ENCODE measurements around the gene CALHM5.
"Not testable (repeated sequence)": the region's sequence is repeated elsewhere in the genome, so short reads cannot be mapped to it uniquely, and the experiment has no call there.

Gene CALHM5

DNA sequence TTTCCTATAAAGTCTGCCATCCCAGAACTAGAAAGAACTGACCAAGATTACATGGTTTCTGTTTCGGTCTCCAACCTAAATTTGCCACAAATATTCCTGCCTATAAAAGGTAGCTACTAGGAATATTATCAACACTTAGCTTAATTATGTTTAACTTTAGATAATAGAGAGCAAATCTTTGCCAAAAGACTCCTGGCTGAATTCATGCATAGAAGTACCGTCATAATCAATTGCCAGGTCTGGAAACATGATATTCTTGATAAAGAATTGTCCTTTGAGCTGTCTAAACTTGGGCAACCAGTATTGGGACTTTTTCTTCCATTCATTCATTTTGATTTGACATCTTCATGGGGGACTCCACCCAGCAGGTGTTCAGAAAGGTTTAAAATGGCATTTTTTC is 27.8 kb upstream of the CALHM5 start:
- DNase-seq (ENCODE audit: low spot score in 2 of 2) (no peak), ATAC-seq (replicated peaks; ENCODE audit: extremely low read depth, poor library complexity, severe bottlenecking) (no peak)
- Mint-ChIP-seq H3K4me3 (no peak overlapping the region), H3K4me1 (no peaks in the 10 kb centered on the region), H3K9me3 (no peaks in the 10 kb centered on the region), H3K27me3 (peaks cover 61% of the 10 kb centered on the region), H3K27ac (ENCODE audit: low read depth) (no peak overlapping the region), H3K36me3 (ENCODE audit: insufficient read depth) (no peaks in the 10 kb centered on the region)

DNA sequence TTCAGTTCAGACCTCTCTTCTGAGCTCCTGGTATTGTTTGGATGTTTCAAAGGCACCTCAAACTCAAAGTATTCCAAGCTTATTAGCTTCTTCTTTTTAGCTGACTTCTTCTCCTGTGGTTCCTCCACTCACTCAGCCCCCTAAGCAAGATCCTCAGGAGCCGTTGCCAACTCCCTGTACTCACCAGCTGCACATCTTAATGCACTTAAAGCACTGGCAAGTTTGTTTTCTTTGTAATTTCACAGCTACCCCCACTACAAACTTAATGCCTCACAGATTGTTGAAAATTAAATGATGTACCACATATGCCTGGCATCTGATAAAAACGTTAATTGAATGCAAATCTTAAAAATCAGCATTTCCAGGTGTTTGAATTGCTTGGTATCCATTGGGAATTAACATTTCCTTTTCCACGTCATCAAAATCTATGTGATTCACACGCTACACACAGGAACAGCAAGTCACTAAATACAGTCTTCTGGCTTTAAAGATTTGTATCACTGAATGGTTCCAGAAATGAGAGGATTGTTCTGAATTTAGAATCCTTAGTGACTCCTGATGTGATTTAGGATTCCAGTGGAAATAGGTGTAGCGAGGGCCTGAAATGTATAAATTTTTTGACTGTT is 25.8 kb upstream of the CALHM5 start:
- DNase-seq (ENCODE audit: low spot score in 2 of 2) (no peak), ATAC-seq (replicated peaks; ENCODE audit: extremely low read depth, poor library complexity, severe bottlenecking) (no peak)
- no peaks in the 10 kb centered on the region for H3K36me3 Mint-ChIP-seq (ENCODE audit: insufficient read depth)
- H3K27ac Mint-ChIP-seq (ENCODE audit: low read depth): no peak overlapping the region
- H3K9me3 Mint-ChIP-seq: no peaks in the 10 kb centered on the region
- H3K4me3 Mint-ChIP-seq: no peak overlapping the region
- peaks cover 82% of the 10 kb centered on the region for H3K27me3 Mint-ChIP-seq
- H3K4me1 Mint-ChIP-seq: no peaks in the 10 kb centered on the region

DNA sequence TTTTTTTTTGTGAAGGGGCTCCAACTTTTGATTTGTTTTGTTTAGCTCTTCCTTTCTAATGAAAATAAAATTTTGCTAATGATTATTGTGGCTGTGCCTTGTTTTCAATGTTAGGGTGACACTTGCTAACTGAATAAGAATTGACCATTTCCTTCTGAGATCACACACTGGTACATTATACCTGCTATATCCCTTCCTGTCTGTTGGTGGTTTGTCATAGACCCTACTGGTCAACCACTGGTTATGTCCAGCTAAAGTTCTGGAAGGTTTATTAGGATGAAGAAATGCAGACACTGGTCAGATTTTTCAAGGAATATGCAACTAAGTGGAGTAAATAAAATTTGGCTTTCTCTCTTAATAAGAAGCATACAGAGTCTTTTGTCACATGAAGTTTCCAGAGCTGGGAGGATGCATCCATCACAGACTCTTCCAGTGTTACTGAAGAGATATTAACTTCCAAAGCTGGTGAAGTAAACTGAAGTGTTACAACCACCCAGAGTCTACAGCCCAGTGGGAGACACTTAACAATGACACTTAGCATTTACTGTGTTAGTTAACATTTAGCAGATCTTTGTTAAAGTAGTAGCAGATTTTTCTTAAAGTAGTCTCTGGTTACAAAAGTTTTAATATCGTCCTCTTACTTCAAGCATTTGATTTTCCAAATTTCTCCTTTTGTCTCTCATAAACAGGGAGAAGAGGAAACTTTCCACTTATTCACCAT is 19.7 kb upstream of the CALHM5 start:
- no peaks in the 10 kb centered on the region for H3K4me1 Mint-ChIP-seq
- H3K27me3 Mint-ChIP-seq: peaks cover 64% of the 10 kb centered on the region
- no peak overlapping the region for H3K27ac Mint-ChIP-seq (ENCODE audit: low read depth)
- DNase-seq (ENCODE audit: low spot score in 2 of 2): no peak
- no peaks in the 10 kb centered on the region for H3K9me3 Mint-ChIP-seq
- no peak for ATAC-seq (replicated peaks; ENCODE audit: extremely low read depth, poor library complexity, severe bottlenecking)
- no peak overlapping the region for H3K4me3 Mint-ChIP-seq
- no peaks in the 10 kb centered on the region for H3K36me3 Mint-ChIP-seq (ENCODE audit: insufficient read depth)

DNA sequence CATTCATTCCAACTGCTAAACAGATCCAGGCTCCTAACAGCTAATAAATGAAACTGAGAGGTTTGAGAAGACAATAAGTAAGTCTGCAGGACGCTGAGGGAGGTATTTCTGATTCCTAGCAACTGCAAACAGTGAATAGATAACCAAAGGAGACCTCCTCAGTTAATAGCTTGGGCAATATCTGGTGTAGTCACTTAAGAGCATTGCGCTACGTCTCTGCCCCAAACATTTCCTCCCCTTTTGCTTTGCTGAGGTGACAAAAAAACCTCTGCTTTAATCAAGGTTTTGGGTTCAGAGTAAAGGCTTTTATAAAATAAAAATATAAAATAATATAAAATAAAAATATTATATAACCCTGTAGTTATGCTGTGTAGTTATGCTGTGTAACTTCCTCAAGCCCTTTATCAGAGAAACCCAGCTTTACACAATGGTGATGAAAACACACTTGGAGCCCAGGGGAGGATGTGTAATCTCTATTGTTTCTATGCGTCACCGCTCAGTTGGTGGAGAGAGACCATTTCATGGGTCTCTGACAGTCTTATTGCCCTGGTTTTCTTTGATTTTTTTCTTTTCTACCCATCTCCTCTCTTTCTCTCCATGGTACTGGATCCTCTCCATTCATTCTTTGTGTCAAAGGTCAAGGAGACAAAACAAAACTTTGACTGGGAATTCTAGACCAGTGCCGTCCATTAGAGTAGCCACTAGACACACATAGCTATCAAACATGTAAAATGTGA is 18.9 kb upstream of the CALHM5 start:
- no peak overlapping the region for H3K27ac Mint-ChIP-seq (ENCODE audit: low read depth)
- ATAC-seq (replicated peaks; ENCODE audit: extremely low read depth, poor library complexity, severe bottlenecking): no peak

DNA sequence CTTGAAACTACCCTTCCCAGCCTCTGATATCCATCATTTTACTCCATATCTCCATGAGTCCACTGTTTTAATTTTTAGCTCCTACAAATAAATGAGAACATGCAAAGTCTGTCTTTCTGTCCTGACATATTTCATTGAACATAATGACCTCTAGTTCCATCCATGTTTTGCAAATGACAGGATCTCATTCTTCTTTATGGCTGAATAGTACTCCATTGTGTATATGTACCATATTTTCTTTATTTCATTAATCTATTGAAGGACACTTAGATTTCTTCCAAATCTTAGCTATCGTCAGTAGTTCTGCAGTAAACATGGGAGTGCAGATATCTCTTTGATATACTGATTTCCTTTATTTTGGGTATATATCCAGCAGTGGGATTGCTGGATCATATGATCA is 16.3 kb upstream of the CALHM5 start:
- H3K9me3 Mint-ChIP-seq: not testable (repeated sequence)

More for the DNA sequence above, 18.9 kb upstream of the CALHM5 start:
- Mint-ChIP-seq H3K9me3 (no peaks in the 10 kb centered on the region), H3K27me3 (peaks cover 57% of the 10 kb centered on the region), H3K4me3 (no peak overlapping the region), H3K36me3 (ENCODE audit: insufficient read depth) (no peaks in the 10 kb centered on the region), H3K4me1 (no peaks in the 10 kb centered on the region)
- DNase-seq (ENCODE audit: low spot score in 2 of 2): no peak

DNA sequence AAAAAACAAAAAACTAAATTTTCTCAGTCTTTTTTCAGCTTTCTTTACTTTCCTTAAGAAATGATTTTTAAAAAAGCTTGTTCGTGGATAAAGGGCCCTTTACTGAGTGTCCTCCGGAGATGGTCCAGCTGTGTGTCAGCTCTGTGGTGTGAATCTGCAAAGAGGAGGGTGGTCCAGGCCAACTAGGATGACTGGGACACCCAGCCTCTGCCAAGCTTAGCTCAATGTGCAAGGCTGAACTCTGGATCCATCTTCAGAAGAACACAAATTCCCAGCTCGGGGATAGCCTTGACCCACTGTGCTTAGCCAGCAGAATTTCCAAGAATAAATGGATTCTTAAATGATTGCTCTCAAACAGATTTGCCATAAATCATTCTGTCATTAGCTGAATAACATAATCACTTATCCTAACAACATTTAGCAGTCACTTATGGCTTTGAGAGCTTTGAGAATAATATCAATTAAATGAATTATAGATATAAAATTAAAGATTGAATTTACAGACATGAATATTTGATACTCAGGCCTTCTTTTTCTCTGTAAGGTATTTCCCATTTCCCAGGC is 14.2 kb upstream of the CALHM5 start:
- Mint-ChIP-seq H3K27me3 (peaks cover 52% of the 10 kb centered on the region), H3K9me3 (no peaks in the 10 kb centered on the region), H3K4me3 (no peak overlapping the region), H3K27ac (ENCODE audit: low read depth) (no peak overlapping the region), H3K4me1 (no peaks in the 10 kb centered on the region), H3K36me3 (ENCODE audit: insufficient read depth) (no peaks in the 10 kb centered on the region)
- no peak for ATAC-seq (replicated peaks; ENCODE audit: extremely low read depth, poor library complexity, severe bottlenecking)
- DNase-seq (ENCODE audit: low spot score in 2 of 2): no peak

More for the DNA sequence above, 16.3 kb upstream of the CALHM5 start:
- ATAC-seq (replicated peaks; ENCODE audit: extremely low read depth, poor library complexity, severe bottlenecking); H3K27ac Mint-ChIP-seq (ENCODE audit: low read depth); H3K4me1 Mint-ChIP-seq; H3K36me3 Mint-ChIP-seq (ENCODE audit: insufficient read depth); DNase-seq (ENCODE audit: low spot score in 2 of 2); H3K4me3 Mint-ChIP-seq: not testable (repeated sequence)
- H3K27me3 Mint-ChIP-seq: peaks cover 51% of the 10 kb centered on the region

- Mint-ChIP-seq H3K27ac (ENCODE audit: low read depth) (no peak overlapping the region), H3K9me3 (peaks cover 5% of the 10 kb centered on the region), H3K36me3 (ENCODE audit: insufficient read depth) (no peaks in the 10 kb centered on the region), H3K4me3 (no peak overlapping the region), H3K4me1 (no peaks in the 10 kb centered on the region), H3K27me3 (peaks cover 79% of the 10 kb centered on the region)
- no peak for ATAC-seq (replicated peaks; ENCODE audit: extremely low read depth, poor library complexity, severe bottlenecking)
- DNase-seq (ENCODE audit: low spot score in 2 of 2): no peak
Measured at GRCh38 chr6:116500969-116501433, 10.4 kb upstream of the CALHM5 start.

GRCh38 chr6:116507324-116507723 is 4.1 kb upstream of the CALHM5 start:
- Mint-ChIP-seq H3K36me3 (ENCODE audit: insufficient read depth) (no peaks in the 10 kb centered on the region), H3K4me3 (no peak overlapping the region), H3K27ac (ENCODE audit: low read depth) (no peak overlapping the region), H3K4me1 (no peaks in the 10 kb centered on the region), H3K9me3 (peaks cover 5% of the 10 kb centered on the region), H3K27me3 (peaks cover 51% of the 10 kb centered on the region)
- ATAC-seq (replicated peaks; ENCODE audit: extremely low read depth, poor library complexity, severe bottlenecking) (no peak), DNase-seq (ENCODE audit: low spot score in 2 of 2) (no peak)

GRCh38 chr6:116508527-116508926 is 2.9 kb upstream of the CALHM5 start:
- Mint-ChIP-seq H3K4me3 (no peak overlapping the region), H3K4me1 (no peaks in the 10 kb centered on the region), H3K27ac (ENCODE audit: low read depth) (no peak overlapping the region), H3K36me3 (ENCODE audit: insufficient read depth) (no peaks in the 10 kb centered on the region), H3K9me3 (peaks cover 5% of the 10 kb centered on the region), H3K27me3 (peaks cover 39% of the 10 kb centered on the region)
- ATAC-seq (replicated peaks; ENCODE audit: extremely low read depth, poor library complexity, severe bottlenecking) (no peak), DNase-seq (ENCODE audit: low spot score in 2 of 2) (no peak)

GRCh38 chr6:116512111-116512559 is 696 bp downstream of the CALHM5 start:
- Mint-ChIP-seq H3K27ac (ENCODE audit: low read depth) (no peak overlapping the region), H3K27me3 (peaks cover 9% of the 10 kb centered on the region)
- no peak for DNase-seq (ENCODE audit: low spot score in 2 of 2)

GRCh38 chr6:116512734-116513133 is 1.3 kb downstream of the CALHM5 start:
- Mint-ChIP-seq H3K36me3 (ENCODE audit: insufficient read depth) (no peaks in the 10 kb centered on the region), H3K4me1 (no peaks in the 10 kb centered on the region), H3K27me3 (peaks cover 12% of the 10 kb centered on the region), H3K27ac (ENCODE audit: low read depth) (no peak overlapping the region), H3K4me3 (no peak overlapping the region), H3K9me3 (no peaks in the 10 kb centered on the region)
- DNase-seq (ENCODE audit: low spot score in 2 of 2) (no peak), ATAC-seq (replicated peaks; ENCODE audit: extremely low read depth, poor library complexity, severe bottlenecking) (no peak)

More at GRCh38 chr6:116512111-116512559, 696 bp downstream of the CALHM5 start:
- Mint-ChIP-seq H3K4me1 (no peaks in the 10 kb centered on the region), H3K4me3 (no peak overlapping the region), H3K36me3 (ENCODE audit: insufficient read depth) (no peaks in the 10 kb centered on the region), H3K9me3 (no peaks in the 10 kb centered on the region)
- ATAC-seq (replicated peaks; ENCODE audit: extremely low read depth, poor library complexity, severe bottlenecking): no peak

GRCh38 chr6:116513224-116513875 is 1.9 kb downstream of the CALHM5 start:
- DNase-seq (ENCODE audit: low spot score in 2 of 2) (no peak), ATAC-seq (replicated peaks; ENCODE audit: extremely low read depth, poor library complexity, severe bottlenecking) (no peak)
- Mint-ChIP-seq H3K27me3 (peaks cover 18% of the 10 kb centered on the region), H3K36me3 (ENCODE audit: insufficient read depth) (no peaks in the 10 kb centered on the region), H3K9me3 (no peaks in the 10 kb centered on the region), H3K27ac (ENCODE audit: low read depth) (no peak overlapping the region), H3K4me3 (no peak overlapping the region), H3K4me1 (no peaks in the 10 kb centered on the region)

Data from central memory CD8-positive, alpha-beta T cell (primary cell).